ENCODE results near the gene GCNT1.
"Not testable (repeated sequence)": the region's sequence is repeated elsewhere in the genome, so short reads cannot be mapped to it uniquely, and the experiment has no call there.

GCNT1 gene

DNA sequence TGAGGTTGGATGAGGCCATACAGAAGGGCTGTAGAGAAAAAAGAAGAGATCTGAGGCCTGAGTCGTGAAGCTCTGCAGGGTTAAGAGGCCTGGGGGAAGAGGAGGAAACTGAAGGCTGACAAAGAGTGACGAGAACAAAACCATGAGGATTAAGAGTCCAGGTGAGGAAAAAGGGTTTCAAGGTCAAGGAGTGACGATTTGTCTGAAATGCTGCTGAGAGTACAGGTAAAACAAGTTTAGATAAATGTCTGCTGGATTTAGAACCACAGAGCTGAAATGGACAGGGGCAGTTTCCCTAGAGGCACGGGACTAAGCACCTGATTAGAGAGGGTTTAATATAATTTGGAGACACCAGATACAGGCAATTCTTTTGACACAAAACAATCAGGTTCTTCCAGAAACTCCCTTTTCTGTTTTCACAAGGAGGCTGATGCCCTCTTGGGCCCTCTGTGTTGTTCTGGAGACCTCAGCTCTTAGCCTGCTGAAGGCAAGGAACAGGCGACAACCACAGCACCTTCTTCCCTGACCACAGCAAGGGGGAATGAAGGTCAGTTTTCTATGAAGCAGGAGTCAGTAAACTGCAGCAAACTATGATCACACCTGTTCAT is 14.6 kb upstream of the GCNT1 start:
- no peak for DNase-seq

DNA sequence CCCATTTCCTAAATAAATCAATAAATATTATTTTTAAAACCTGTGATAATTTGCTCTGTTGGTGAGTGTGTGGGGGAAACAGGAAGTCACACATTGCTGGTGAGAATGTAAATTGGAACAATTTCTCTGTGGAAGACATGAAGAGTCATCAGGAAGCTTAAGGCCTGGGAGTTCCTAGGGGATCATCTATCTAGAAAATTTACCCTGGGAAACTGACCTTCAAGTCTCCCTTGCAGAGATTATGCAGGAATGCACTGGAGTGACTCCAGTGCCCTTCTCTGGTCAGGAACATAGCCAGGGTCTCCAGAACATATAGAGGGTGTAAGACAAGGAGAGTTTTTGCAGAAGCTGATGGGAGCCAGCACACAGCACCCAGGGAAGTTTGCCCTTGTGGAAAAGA is 13.0 kb upstream of the GCNT1 start:
- no peak for DNase-seq

DNA sequence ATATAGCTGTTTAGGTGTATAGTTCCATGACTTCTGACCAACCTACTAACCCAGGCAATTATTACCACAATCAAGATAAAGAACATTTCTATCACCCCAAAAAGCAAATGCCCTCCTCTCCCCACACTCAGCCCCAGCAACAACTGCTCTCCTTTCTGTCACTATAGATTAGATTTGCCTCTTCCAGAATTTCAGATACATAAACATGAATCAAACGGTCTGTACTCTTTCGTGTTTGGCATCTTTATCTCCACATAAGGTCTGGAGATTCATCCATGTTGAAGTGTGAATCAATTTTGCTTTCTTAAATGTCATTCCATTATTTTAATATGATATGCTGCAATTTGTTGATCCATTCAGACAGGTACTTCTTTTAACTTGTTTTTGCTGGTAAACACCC is 10.5 kb upstream of the GCNT1 start:
- DNase-seq: no peak

DNA sequence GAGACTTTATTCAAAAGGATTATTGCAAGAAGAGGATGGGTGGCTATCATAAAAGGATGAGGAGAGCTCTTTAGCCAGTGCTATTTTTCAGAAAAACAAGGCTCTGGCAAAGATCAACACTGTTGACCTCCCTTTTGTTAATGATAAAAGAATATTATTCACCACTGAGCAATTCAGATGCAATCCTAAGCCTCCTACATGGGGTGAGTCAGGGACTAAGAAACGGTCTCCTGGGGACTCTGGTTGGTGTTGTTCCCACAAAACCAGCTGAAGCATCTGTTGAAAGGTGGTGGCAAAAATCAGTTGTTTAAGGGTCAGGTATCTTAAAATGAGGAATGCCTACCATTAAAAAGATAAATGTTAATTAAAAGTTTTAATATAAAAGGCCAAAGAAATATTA is 7.7 kb upstream of the GCNT1 start:
- no peak for DNase-seq

DNA sequence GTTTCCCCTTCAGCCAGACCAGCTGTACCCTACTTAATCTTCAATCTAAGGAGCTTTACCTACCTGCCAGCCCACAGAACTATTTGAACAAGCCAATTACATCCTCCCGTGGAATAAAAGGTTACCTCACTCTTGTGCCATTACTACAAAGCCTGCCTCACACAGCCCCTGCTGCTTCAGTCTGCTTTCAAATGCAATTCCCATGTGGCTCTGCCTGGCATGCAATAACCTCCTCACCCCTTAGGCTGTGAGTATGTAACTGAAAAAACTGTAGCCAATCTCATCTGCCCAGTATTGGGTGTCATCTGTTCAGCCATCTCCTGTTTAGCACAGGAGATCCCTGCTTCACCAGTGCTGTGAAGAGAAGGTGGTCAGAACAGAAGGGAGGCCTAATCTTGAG is 6.1 kb upstream of the GCNT1 start:
- no peak for DNase-seq

DNA sequence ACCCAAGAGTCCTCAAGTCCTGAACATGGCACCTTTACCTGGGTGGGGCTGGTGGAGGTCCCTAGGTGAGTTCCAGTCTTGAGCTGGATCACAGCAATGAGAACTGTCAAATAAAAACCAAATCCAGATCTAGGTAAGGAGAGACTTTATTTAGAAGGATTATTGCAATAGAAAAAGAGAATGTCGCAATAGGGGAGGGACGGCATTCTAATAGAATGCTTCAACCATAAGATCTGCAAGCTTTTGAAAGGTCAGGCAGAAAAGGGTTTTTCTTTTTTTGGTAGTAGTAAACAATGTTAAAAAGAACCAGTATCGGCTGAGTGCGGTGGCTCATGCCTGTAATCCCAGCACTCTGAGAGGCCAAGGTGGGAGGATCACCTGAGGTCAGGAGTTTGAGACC is 5.2 kb upstream of the GCNT1 start:
- no peak for DNase-seq

DNA sequence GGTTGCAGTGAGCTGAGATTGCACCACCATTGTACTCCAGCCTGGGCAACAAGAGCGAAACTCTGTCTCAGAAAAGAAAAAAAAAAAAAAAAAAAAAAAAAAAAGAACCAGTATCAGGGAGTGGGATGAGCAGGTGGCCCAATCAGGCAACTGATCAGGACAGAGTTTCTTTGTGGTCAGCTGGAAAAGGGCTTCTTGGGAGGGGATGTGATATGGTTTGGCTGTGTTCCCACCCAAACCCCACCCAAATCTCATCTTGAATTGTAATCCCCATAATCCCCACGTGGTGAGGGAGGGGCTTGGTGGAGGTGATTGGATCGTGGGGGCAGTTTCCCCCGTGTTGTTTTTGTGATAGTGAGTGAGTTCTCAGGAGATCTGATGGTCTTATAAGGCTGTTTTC is 4.7 kb upstream of the GCNT1 start:
- no peak for DNase-seq

DNA sequence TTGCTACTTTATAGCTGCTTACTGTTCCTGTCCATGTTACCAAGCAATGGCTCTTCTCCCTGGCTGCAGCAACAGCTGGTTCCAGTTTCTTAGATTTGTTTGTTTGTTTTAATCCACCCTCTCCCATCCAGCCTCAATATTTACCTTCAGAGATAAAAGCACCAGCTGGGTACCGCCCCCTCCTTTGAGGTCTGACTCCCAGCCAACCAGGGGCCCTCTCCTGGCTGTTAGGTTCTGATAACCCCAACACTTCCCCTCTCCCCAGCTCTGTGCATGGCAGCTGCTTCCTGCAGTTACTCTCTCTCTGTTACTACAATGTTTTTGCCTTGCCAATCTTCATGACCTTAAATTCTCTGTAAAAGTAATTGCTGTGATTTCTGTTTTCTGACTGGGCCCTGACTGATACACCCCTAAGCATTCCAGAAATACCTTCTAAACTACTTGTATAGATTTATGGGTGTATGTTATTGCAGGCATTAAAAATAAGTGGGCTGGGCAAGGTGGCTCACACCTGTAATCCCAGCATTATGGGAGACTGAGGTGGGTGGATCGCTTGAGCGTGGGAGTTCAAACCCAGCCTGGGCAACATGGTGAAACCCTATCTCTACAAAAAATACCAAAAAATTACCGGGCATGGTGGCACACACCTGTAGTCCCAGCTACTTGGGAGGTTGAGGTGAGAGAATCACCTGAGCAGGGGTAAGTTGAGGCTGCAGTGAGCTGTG is 2.6 kb upstream of the GCNT1 start:
- DNase-seq: no peak

DNA sequence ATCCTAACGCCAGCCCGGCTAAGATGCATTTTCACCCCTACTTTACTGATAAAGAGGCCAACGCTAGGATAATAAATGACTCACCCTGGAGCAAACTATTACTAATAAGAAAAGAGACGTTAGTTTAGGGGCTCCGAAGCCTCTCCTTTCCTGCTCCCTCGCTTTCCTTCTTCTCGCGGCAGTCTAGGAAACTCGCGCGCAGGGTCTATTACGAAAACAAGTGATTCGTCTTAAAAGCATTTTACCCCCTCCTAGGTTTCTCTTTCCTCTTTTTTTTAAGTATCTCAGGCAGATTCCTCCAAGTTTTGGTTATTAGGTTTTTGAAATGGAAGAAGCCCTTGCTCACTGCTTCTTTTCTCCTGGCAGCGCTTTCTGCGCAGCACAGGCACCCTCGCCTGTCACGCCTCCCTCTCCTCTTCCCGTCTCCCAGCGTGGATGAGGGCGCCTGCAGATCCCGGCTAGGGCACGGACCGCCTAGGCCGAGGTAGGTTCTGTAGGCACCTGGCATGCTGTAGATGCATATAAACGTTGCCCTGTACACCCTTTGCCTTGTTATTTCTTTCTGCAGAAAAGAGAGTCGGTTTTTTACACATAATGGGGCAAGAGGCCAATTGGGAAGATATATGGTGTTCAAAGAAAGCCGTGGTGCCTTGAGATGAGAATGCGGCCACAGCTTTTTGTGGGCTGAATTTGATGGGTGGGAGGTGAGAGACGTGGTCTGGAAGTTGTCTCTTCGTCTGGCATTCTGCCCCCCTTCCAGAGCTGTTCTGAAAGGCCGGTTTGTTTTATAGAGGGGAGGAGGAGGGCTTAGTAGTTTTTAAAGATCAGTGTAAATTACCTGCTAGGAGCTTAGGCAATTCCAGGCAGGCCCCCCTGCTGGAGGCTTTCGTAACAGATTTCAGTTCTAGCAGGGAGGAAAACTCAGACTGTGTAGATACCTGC is 983 bp downstream of the GCNT1 start:
- peak in 1 of 2 experiments; percentile 40 for DNase-seq

DNA sequence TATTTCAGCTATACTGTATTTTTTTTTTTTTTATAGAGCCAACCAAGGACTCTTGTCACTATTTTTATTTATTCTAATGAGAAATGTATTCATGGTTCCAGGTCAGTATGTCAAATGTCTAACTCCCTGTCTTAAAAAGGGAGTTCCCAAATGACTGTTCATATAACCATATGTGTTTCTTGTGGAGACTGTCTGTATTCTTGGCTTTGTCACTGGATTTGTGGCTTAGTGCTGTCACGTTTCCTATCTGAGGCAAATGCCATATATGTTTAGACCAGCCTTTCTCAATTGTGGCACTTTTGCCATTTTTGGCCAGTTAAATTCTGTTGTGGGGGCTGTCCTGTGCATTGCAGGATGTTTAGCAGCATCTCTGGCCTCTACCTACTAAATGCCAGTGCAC is 3.1 kb downstream of the GCNT1 start:
- no peak for DNase-seq

DNA sequence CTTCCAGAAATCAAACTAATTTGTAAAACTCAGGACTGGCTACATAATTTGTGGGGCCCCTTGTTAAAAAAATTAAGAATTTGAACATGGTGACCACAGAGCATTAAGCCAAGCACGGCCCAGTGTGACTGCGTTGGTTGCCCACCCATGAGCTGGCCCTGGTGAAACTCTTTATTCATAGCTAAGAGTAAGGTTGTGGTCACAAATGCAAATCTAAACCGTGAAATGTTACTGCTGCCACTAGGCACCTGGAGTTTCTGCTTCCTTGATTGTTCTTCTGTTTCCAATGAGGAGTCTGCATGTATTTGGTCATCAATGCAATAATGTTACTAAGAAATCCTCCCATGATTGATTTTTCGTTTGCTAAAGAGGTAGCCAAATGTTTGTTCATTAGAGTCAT is 4.2 kb downstream of the GCNT1 start:
- DNase-seq: no peak

DNA sequence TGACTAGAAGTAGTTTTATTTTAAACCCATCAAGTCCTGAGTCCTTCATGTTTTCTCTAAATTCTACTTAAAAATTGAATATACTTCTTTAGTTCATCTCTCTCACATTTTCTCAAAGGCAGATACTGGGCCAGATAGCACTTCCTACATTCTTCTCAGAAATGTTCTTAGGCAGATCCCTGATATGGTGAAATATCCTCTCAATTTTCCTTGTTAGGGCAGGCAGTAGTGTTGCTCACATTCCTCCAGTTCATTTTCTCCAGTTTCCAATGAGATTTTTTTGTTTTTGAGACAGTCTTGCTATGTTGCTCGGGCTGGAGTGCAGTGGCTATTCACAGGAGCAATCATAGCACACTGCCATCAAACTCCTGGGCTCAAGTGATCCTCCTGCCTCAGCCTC is 5.7 kb downstream of the GCNT1 start:
- no peak for DNase-seq

DNA sequence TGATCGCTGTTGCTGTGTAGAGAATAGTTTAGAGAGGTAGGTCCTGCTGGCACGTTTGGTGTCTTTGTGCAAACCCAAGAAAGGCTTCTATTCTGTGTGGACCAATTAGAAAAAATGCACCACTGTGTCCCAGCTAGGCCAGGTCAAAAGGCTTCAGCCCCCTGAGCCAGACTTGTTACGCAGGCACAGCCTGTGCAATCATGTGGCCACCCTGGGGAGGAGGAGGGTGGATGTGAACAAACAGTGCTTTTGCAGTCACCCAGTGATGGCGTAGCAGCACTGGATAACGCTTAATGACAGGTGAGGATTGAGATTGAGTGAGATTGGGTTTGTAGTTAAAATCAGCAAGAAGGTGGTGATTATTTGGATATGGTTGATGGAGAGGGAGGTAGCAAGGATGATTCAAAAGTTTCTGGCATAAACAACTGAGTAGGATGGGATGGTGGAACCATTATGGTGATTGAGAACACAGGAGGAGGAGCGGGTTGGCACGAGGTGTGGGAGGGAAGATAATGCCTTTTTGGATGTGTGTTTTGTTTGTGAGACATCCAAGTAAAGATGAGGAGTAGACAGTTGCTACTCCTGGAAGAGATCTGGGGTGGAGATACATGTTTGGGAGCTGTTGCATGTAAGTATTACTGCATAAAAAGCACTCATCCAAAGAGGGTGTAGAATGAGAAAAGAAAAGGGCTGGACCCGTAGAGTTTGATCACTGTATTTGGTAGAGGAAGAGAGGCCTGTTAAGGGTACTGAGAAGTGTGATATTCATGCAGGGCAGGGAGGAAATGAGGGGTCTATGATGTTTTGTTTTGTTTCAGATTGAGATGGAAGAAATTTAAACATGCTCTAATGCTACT is 6.7 kb downstream of the GCNT1 start:
- no peak for DNase-seq

DNA sequence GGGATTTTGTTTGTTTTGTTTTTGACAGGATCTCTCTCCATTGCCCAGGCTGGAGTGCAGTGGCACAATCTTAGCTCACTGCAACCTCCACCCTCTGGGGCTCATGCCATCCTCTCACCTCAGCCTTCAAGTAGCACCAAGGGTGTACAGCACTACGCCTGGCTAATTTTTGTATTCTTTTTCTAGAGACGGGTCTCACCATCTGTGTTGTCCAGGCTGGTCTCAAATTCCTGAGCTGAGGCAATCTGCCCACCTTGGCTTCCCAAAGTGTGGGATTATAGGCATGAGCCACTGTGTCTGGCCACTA is 7.3 kb downstream of the GCNT1 start:
- DNase-seq: no peak

DNA sequence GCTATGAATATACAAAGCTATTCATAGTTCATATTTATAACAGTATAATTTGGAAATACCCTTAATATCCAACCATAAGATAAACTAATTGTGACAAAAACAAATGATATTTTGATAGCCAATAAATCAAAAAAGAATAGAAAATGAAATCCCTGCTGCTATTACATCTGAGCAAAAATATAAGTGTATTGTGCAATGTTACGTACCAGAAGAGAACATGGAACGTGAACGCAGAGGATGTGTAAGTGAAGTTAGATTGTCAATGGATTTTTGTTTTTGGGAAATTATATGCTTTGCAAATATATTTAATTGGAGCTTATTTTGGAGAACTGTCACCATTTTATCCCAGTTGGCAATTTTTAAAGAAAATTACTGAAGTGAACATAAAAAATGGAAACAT is 15.4 kb downstream of the GCNT1 start:
- no peak for DNase-seq

DNA sequence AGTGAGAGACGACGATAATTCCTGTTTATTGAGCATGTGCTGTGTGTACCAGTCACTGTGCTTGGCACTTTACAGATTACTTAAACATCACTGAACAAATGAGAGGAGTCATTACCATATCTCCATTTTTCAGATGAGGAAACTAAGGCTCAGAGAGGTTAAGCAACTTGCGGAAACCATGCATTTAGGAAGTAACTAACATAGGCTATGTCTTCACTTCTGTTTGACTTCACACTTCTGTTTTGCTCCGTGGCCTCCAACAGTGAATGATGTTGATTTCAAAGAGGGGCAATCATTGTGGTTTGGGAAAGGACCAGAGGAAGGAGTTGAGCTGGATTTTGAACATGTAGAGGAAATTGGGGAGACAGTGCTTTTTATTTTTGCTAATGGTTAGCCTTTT is 16.7 kb downstream of the GCNT1 start:
- no peak for DNase-seq

DNA sequence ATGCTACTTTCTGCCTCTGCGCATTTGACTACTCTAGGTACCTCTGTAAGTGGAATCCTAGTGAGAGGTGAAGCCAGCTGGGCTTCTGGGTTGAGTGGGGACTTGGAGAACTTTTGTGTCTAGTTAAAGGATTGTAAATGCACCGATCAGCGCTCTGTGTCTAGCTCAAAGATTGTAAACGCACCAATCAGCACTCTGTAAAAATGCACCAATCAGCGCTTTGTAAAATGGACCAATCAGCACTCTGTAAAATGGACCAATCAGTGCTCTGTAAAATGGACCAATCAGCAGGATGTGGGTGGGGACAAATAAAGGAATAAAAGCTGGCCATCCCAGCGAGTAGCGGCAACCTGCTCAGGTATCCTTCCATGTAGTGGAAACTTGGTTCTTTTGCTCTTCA is 18.8 kb downstream of the GCNT1 start:
- not testable (repeated sequence) for DNase-seq

DNA sequence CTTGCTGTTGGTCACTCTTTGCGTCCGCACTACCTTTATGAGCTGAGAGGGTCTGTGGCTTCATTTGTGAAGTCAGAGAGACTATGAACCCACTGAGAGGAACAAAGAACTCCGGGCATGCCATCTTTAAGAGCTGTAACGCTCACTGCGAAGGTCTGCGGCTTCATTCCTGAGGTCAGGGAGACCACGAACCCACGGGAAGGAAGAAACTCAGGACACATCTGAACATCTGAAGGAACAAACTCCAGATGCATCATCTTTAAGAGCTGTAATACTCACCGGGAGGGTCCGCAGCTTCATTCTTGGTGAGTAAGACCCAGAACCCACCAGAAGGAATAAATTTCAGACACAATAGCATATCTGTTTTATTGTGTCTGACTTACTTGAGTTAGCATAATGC is 19.2 kb downstream of the GCNT1 start:
- DNase-seq: no peak

DNA sequence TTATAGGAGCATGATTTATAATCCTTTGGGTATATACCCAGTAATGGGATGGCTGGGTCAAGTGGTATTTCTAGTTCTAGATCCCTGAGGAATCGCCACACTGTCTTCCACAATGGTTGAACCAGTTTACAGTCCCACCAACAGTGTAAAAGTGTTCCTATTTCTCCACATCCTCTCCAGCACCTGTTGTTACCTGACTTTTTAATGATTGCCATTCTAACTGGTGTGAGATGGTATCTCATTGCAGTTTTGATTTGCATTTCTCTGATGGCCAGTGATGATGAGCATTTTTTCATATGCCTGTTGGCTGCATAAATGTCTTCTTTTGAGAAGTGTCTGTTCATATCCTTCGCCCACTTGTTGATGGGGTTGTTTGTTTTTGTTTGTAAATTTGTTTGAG is 20.4 kb downstream of the GCNT1 start:
- DNase-seq: not testable (repeated sequence)

DNA sequence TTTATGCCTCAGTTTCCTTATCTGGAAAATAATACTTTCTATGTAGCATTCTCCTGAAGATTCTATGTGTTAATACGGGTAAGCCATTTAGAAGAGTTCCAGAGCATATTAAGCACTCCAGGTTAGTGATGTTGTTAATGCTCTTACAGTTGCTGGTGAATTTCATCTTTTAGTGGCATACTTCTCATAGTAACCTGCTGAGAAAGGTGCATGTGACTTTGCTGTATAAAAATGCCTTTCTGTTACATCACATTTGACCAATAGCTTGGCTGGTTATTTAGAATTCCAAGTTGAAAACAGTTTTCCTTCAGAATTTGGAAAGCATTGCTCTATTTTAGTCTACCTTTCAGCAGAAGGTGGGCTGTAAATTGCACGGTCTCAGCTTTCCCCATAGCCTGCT is 27.2 kb downstream of the GCNT1 start:
- no peak for DNase-seq

DNA sequence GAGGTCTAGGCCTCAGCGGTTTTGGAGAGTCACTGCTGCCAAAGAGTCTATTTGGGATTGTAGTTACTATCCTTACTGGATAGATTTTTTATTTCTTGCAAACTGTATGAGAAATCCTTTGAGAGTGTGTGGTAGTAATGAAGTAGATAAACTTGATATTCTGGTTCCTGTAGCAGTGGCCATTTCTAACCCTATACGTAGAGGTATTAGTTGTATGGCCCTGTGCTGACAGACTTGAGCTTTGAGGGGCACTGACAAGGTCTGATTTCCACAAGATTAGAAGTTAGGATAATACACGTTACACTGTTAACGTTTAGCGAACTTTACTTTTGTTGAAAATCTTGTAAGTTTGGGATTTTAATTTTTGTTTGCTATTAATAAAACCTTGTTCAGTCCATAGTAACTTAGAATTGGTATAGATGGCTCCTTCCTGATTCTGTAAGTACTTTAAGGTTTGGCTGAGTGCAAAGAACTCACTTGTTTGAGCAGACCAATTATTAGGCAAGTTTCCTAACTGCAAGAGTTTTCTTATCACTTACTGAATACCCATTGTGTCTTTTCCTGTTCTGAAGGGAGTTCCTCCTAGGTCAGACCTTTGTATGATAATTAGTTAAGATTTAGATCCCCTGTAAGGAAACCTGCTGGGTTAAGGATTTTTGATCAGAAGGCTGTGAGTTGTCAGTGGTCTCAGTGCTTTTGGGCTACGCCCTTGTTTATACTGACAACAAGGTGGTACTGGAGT is 31.4 kb downstream of the GCNT1 start:
- DNase-seq: no peak

DNA sequence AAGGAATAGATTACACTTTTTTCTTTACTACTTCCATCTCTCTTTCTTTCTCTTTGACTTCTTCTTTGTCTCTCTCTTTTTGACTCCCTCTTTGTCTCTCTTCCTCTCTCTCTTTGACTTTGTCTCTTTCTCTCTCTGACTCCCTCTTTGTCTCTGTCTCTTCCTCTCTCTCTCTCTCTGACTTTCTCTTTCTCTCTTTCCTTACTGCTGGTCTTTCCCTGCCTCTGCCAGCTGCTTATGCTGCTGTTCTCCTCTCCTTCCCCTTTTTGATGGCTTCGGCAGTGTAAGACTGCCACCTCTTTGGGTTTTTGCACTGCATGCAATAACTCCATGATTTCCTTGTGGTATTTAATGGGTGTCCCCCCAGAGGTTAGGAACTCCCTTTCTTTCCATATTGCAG is 32.1 kb downstream of the GCNT1 start:
- not testable (repeated sequence) for DNase-seq
